NCI-H2196 (cell line): ENCODE measurements around the gene HSPA1L.
"Not testable (repeated sequence)": the region's sequence is repeated elsewhere in the genome, so short reads cannot be mapped to it uniquely, and the experiment has no call there.

Source experiments
- DNase-seq: peaks from one replicate; lab custom pipeline; 2025; ENCODE audit not compliant: unreplicated experiment; lab: John Stamatoyannopoulos, UW

HSPA1L gene

GRCh38 chr6:31837369-31838113, 22.5 kb upstream of the HSPA1L start:
- DNase-seq, result no peak

- DNase-seq, result no peak
Observed at GRCh38 chr6:31836474-31837368, 21.6 kb upstream of the HSPA1L start.

- no peak for DNase-seq
Observed at GRCh38 chr6:31836047-31836473, 21.0 kb upstream of the HSPA1L start.

GRCh38 chr6:31834367-31835250, 19.5 kb upstream of the HSPA1L start:
- DNase-seq, result peak; percentile 94

GRCh38 chr6:31831350-31832215, 16.5 kb upstream of the HSPA1L start:
- DNase-seq, result no peak

- no peak for DNase-seq
Observed at GRCh38 chr6:31830886-31831335, 15.8 kb upstream of the HSPA1L start.

- peak; percentile 44 for DNase-seq
Observed at GRCh38 chr6:31829633-31830283, 14.7 kb upstream of the HSPA1L start.

- DNase-seq, result peak; percentile 98
Observed at GRCh38 chr6:31827286-31828079, 12.4 kb upstream of the HSPA1L start, which contains the start of gene HSPA1B. TSS of gene HSPA1B (plus strand) at chr6:31827738. CDS start at chr6:31827951, 213 bp downstream.

GRCh38 chr6:31826793-31827285, 11.8 kb upstream of the HSPA1L start:
- DNase-seq, result peak; percentile 56

GRCh38 chr6:31825553-31825952, 10.5 kb upstream of the HSPA1L start:
- no peak for DNase-seq

GRCh38 chr6:31823592-31824196, 8.6 kb upstream of the HSPA1L start:
- DNase-seq, result not testable (repeated sequence)

- DNase-seq, result peak; percentile 66
Observed at GRCh38 chr6:31822036-31822821, 7.1 kb upstream of the HSPA1L start.

GRCh38 chr6:31821301-31822035, 6.4 kb upstream of the HSPA1L start:
- peak; percentile 66 for DNase-seq

- not testable (repeated sequence) for DNase-seq
Observed at GRCh38 chr6:31820399-31820798, 5.3 kb upstream of the HSPA1L start.

GRCh38 chr6:31819871-31820299, 4.8 kb upstream of the HSPA1L start:
- DNase-seq, result no peak

- DNase-seq, result not testable (repeated sequence)
Observed at GRCh38 chr6:31817929-31818511, 2.9 kb upstream of the HSPA1L start.
